ENCODE results near the gene MAP3K15. TPM values are rescaled to one million over a fixed set of nuclear protein-coding genes. Genes with fewer than 3 reads are reported as not detected.

The MAP3K15 gene
- total RNA-seq, 1 experiment from 2014 or later = 1.2 TPM

DNA sequence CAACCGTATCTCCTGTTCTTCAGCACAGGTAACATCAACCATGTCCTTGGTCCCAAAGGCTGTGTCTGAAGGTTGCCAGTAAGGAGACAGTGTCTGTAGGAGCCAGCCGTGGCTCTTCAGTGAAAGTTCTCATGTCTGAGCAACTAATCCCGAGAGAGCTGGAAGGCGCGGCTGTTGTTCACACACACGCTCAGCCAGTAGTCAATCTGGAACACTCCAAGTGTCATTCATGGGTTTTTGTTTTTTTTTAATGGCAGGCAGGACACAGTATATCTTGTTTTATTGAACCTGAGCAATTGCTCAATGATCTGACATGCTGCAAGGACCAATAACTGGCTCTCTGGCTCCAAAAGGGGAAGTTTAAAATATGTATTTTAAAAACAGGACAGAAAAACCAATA lies 48.4 kb upstream of the MAP3K15 start:
- Histone ChIP-seq H3K18ac (ENCODE audit: insufficient read length, low read depth, low read length) (no peak overlapping the region), H3K56ac (ENCODE audit: insufficient read length, low read depth, low read length) (no peak overlapping the region), H3K9ac (ENCODE audit: extremely low read depth, insufficient read length, low read length) (no peak overlapping the region), H3T11ph (ENCODE audit: low read length) (no peak overlapping the region), H3K79me2 (ENCODE audit: insufficient read depth, low read length) (no peaks in the 10 kb centered on the region), H3K27ac (ENCODE audit: insufficient read length, low read depth, low read length) (no peak overlapping the region), H2BK12ac (ENCODE audit: insufficient read length, low read depth, low read length) (no peak overlapping the region), H3K4me1 (ENCODE audit: insufficient read depth, low read length) (no peaks in the 10 kb centered on the region; the same call in 1 of the 2 replicates), H3K4me2 (ENCODE audit: insufficient read depth, insufficient read length, low read length) (no peak overlapping the region), H2AFZ (ENCODE audit: low read length) (no peak overlapping the region), H4K8ac (replicated peaks; ENCODE audit: insufficient read length, low read depth, low read length) (no peak overlapping the region), H3K23me2 (ENCODE audit: insufficient read length, low read depth, low read length, poor library complexity, severe bottlenecking) (no peaks in the 10 kb centered on the region), H2BK120ac (ENCODE audit: low read depth, low read length, poor library complexity, severe bottlenecking) (no peak overlapping the region), H3K23ac (ENCODE audit: insufficient read length, low read depth, low read length) (no peak overlapping the region), H2AK5ac (ENCODE audit: insufficient read length, low read length) (no peak overlapping the region), H3K4ac (ENCODE audit: low read depth, low read length) (no peak overlapping the region), H3K27me3 (ENCODE audit: insufficient read depth, low read length) (no peaks in the 10 kb centered on the region), H3K9me3 (ENCODE audit: control insufficient read depth, low read depth, low read length) (peaks cover 49% of the 10 kb centered on the region), H3K79me1 (ENCODE audit: insufficient read depth, low read depth, low read length, poor library complexity, severe bottlenecking) (no peaks in the 10 kb centered on the region), H3K14ac (ENCODE audit: insufficient read depth, low read length) (no peak overlapping the region), H4K20me1 (ENCODE audit: control insufficient read depth, insufficient read depth, insufficient read length) (no peaks in the 10 kb centered on the region), H4K5ac (ENCODE audit: insufficient read length, low read depth, low read length) (no peak overlapping the region), H2BK15ac (ENCODE audit: low read depth, low read length) (no peak overlapping the region), H4K91ac (ENCODE audit: insufficient read length, low read depth, low read length) (no peak overlapping the region), H2BK5ac (ENCODE audit: insufficient read length, low read length) (no peak overlapping the region), H2BK20ac (ENCODE audit: low read depth, low read length, poor library complexity, severe bottlenecking) (no peak overlapping the region)
- no peak for DNase-seq
- no CpG with 5 or more reads among the region's 6 CpGs for WGBS (ENCODE audit: extremely low coverage, insufficient read length, low lambda C conversion rate)
- peaks cover 63 to 65% of the 10 kb centered on the region in 2 experiments for H3K9me3 Mint-ChIP-seq
- TF ChIP-seq, protein P1, sequence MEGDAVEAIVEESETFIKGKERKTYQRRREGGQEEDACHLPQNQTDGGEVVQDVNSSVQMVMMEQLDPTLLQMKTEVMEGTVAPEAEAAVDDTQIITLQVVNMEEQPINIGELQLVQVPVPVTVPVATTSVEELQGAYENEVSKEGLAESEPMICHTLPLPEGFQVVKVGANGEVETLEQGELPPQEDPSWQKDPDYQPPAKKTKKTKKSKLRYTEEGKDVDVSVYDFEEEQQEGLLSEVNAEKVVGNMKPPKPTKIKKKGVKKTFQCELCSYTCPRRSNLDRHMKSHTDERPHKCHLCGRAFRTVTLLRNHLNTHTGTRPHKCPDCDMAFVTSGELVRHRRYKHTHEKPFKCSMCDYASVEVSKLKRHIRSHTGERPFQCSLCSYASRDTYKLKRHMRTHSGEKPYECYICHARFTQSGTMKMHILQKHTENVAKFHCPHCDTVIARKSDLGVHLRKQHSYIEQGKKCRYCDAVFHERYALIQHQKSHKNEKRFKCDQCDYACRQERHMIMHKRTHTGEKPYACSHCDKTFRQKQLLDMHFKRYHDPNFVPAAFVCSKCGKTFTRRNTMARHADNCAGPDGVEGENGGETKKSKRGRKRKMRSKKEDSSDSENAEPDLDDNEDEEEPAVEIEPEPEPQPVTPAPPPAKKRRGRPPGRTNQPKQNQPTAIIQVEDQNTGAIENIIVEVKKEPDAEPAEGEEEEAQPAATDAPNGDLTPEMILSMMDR (conservative IDR thresholded peaks at IDR 0.05) = no peak
- H3K4me1 Mint-ChIP-seq = peaks cover 6 to 13% of the 10 kb centered on the region in 2 experiments; a peak in 3 of 4 replicates
- no peak overlapping the region for H3K4me3 Mint-ChIP-seq
- no peaks in the 10 kb centered on the region; the same call in 1 of the 2 replicates for H3K27me3 Mint-ChIP-seq (ENCODE audit: low read depth)
- H3K36me3 Mint-ChIP-seq (ENCODE audit: insufficient read depth in 1 of 3, low read depth in 3 of 3) = peaks cover 0 to 6% (median 4%) of the 10 kb centered on the region in 3 experiments; a peak in 3 of 7 replicates
- no peak overlapping the region for H3K27ac Mint-ChIP-seq
